B cell (primary cell): ENCODE results near the gene PALM3. TPM values are rescaled to one million over a fixed set of nuclear protein-coding genes. Genes with fewer than 3 reads are reported as not detected.

Experiments
- ATAC-seq: fragments of 200-7000 bp; cut with Tn5 transposase; one replicate; pipeline ENCODE4 v1.10.0; 2021; ENCODE audit warnings: low read depth, mild to moderate bottlenecking, moderate number of reproducible peaks, moderate library complexity
- CTCF ChIA-PET: fragments of 350-600 bp; sonication (Branson Sonifier 250); formaldehyde crosslinking; loops from one replicate; lab custom pipeline; 2021; ENCODE audit warnings: antibody characterized with exemption, inconsistent platforms; lab: Charles Lee
- POLR2A ChIA-PET: fragments of 350-600 bp; sonication (Branson Sonifier 250); formaldehyde crosslinking; loops from one replicate; lab custom pipeline; 2021; ENCODE audit warnings: antibody characterized with exemption; lab: Charles Lee
- DNase-seq: peaks from one replicate; pipeline ENCODE4 v3.0.0; 2013
- H2AFZ ChIP-seq: 2 replicates; pipeline ENCODE4 v1.6.1; 2012; ENCODE audit warnings: mild to moderate bottlenecking, low read depth, low read length; ENCODE audit not compliant: insufficient read depth, poor library complexity, severe bottlenecking
- H3K27ac ChIP-seq, 2 donors: 1 replicate in 1 of 2; 2 replicates in 1 of 2; pipeline ENCODE4 v1.5.1; 2012 to 2013; ENCODE audit warnings: low read length in 2 of 2, mild to moderate bottlenecking in 2 of 2, moderate library complexity in 1 of 2
- H3K27me3 ChIP-seq, 4 experiments: fragments of 200-600 bp in 1 of 4; sonication (generic) in 1 of 4; replicated peaks in 1 of 4; 1 replicate in 2 of 4; 2 replicates in 2 of 4; pipeline versions ENCODE4 v1.6.1 to v1.7.0; 2013 to 2016; ENCODE audit warnings: low read length in 3 of 4, mild to moderate bottlenecking in 2 of 4, mixed read lengths in 1 of 4, moderate library complexity in 1 of 4; ENCODE audit not compliant: insufficient read depth in 4 of 4, control insufficient read depth in 3 of 4; ENCODE audit errors: control extremely low read depth in 1 of 4
- H3K36me3 ChIP-seq, 2 experiments: replicated peaks in 1 of 2; 1 replicate in 1 of 2; 2 replicates in 1 of 2; pipeline versions ENCODE4 v1.6.1 to v1.7.1; 2013; ENCODE audit warnings: low read length in 1 of 2; ENCODE audit not compliant: insufficient read depth in 2 of 2, control insufficient read depth in 1 of 2; ENCODE audit errors: control extremely low read depth in 1 of 2, extremely low read depth in 1 of 2
- H3K4me1 ChIP-seq, 2 donors: fragments of 200-600 bp in 1 of 2; sonication (generic) in 1 of 2; 1 replicate in 1 of 2; 2 replicates in 1 of 2; pipeline versions ENCODE4 v1.5.1 to v1.6.1; 2013 to 2017; ENCODE audit warnings: low read length in 2 of 2; ENCODE audit not compliant: control insufficient read depth in 2 of 2, insufficient read depth in 2 of 2
- H3K4me2 ChIP-seq: replicated peaks from 2 replicates; pipeline ENCODE3; 2012; ENCODE audit warnings: mild to moderate bottlenecking, low read depth, low read length; ENCODE audit not compliant: poor library complexity, severe bottlenecking
- H3K4me3 ChIP-seq, 5 experiments: fragments of 200-600 bp in 1 of 5; sonication (generic) in 1 of 5; 1 replicate in 3 of 5; 2 replicates in 2 of 5; pipeline versions ENCODE4 v1.5.1 to v1.7.0; 2011 to 2016; ENCODE audit warnings: low read length in 4 of 5, mild to moderate bottlenecking in 4 of 5, low read depth in 2 of 5, control low read depth in 1 of 5, moderate library complexity in 1 of 5; ENCODE audit not compliant: insufficient read depth in 1 of 5; ENCODE audit errors: control extremely low read depth in 1 of 5, extremely low read depth in 1 of 5
- H3K79me2 ChIP-seq: fragments of 200-600 bp; sonication (generic); one replicate; pipeline ENCODE4 v1.6.0; 2016; ENCODE audit warnings: low read length; ENCODE audit not compliant: control insufficient read depth, insufficient read depth
- H3K9ac ChIP-seq: fragments of 200-600 bp; sonication (generic); 2 replicates; pipeline ENCODE4 v1.6.1; 2017; ENCODE audit warnings: mild to moderate bottlenecking, low read length, moderate library complexity
- H3K9me3 ChIP-seq, 3 donors: one replicate each; pipeline versions ENCODE4 v1.6.1 to v1.7.1; 2013; ENCODE audit warnings: low read length in 2 of 3; ENCODE audit not compliant: control insufficient read depth in 2 of 3, insufficient read depth in 1 of 3; ENCODE audit errors: control extremely low read depth in 1 of 3
- H4K20me1 ChIP-seq: 2 replicates; pipeline ENCODE4 v1.6.0; 2012; ENCODE audit warnings: mild to moderate bottlenecking, low read length; ENCODE audit not compliant: insufficient read depth, control insufficient read depth, poor library complexity, severe bottlenecking
- H3K27ac Mint-ChIP-seq: one replicate; pipeline ENCODE4 v1.8.0; 2021; ENCODE audit warnings: mixed read lengths
- H3K27me3 Mint-ChIP-seq: one replicate; pipeline ENCODE4 v1.8.0; 2021; ENCODE audit warnings: mixed read lengths
- H3K4me1 Mint-ChIP-seq: one replicate; pipeline ENCODE4 v1.8.0; 2021; ENCODE audit warnings: mixed read lengths
- H3K4me3 Mint-ChIP-seq: one replicate; pipeline ENCODE4 v1.8.0; 2021; ENCODE audit warnings: mixed read lengths
- H3K9me3 Mint-ChIP-seq: one replicate; pipeline ENCODE4 v1.8.0; 2022; ENCODE audit warnings: mixed read lengths; ENCODE audit not compliant: insufficient read depth
- CTCF ChIP-seq: fragments of 200-600 bp; IDR thresholded peaks from one replicate; pipeline ENCODE4 v1.8.0; 2022; ENCODE audit warnings: antibody characterized with exemption, mild to moderate bottlenecking
- EZH2 ChIP-seq: IDR thresholded peaks from 2 replicates; pipeline ENCODE4 v1.6.1; 2012; ENCODE audit warnings: borderline replicate concordance, low read depth, mild to moderate bottlenecking, moderate library complexity, low read length; ENCODE audit not compliant: insufficient read depth, poor library complexity, severe bottlenecking
- WGBS: methylation state at CpG from one replicate; pipeline ENCODE4 v1.1.5; 2013; ENCODE audit warnings: missing lambda C conversion rate; ENCODE audit not compliant: insufficient coverage; 5-methylcytosine and 5-hydroxymethylcytosine counted together
- intact Hi-C: fragments of 100-400 bp; cut with micrococcal nuclease; formaldehyde crosslinking; loops from one replicate; pipeline ENCODE4 v1.10.0; 2022
- polyA plus RNA-seq: library from polyadenylated mRNA; depleted of rRNA; stranded (reverse); fragments of >200 nt; gene quantifications from 2 replicates; pipeline ENCODE4 v1.2.3, GENCODE V29; 2012
- total RNA-seq, 2 donors: library from RNA; stranded (reverse); fragments of 120-200 nt in 1 of 2; gene quantifications; 1 replicate in 1 of 2; 2 replicates in 1 of 2; pipeline versions ENCODE4 v1.2.3 to v1.2.4, GENCODE V29; 2013 to 2022

PALM3 gene
- total and polyA plus RNA-seq, 2 donors (not counting 1 experiment from before 2014, with no cell fraction given) = not detected

GRCh38 chr19:14070268-14071050 is 8.6 kb upstream of the PALM3 start:
- no peak overlapping the region for H3K27ac Mint-ChIP-seq
- H3K4me1 Mint-ChIP-seq = peaks cover 26% of the 10 kb centered on the region
- CTCF ChIA-PET = interaction anchor here (0.6 to 6.8 kb wide), 14 partner anchors 11 to 657 kb away, joined by 3 to 92 read pairs (median 8); partner anchors contain the start of genes ASF1B, BRME1, CC2D1A and NANOS3
- no peaks in the 10 kb centered on the region for H3K9me3 Mint-ChIP-seq
- peaks cover 31 to 35% of the 10 kb centered on the region in 2 donors for H3K4me1 ChIP-seq
- peak overlapping the region; percentile 23 for H3K4me3 Mint-ChIP-seq
- H3K9me3 ChIP-seq = peaks cover 0 to 3% (median 0%) of the 10 kb centered on the region in 3 donors
- DNase-seq (peak; percentile 26), ATAC-seq (no peak)
- H2AFZ ChIP-seq = no peak overlapping the region
- no peaks in the 10 kb centered on the region for H3K36me3 ChIP-seq
- WGBS = 97% methylated on average over 43 of the region's 43 CpGs
- H4K20me1 ChIP-seq = no peaks in the 10 kb centered on the region
- H3K4me2 ChIP-seq = no peak overlapping the region
- peaks cover 0 to 18% (median 5%) of the 10 kb centered on the region in 4 experiments for H3K27me3 ChIP-seq
- H3K27ac ChIP-seq = no peak overlapping the region
- no peak for TF ChIP-seq CTCF
- TF ChIP-seq EZH2 = no peak
- H3K9ac ChIP-seq = no peak overlapping the region
- no peaks in the 10 kb centered on the region for H3K79me2 ChIP-seq
- peaks cover 8% of the 10 kb centered on the region for H3K27me3 Mint-ChIP-seq
- intact Hi-C loops = loop anchor here (5.0 kb wide), 1 partner anchor 118 kb away; the partner anchor contains the start of gene DCAF15
- POLR2A ChIA-PET = no interaction called here
- no peak overlapping the region for H3K4me3 ChIP-seq

DNA sequence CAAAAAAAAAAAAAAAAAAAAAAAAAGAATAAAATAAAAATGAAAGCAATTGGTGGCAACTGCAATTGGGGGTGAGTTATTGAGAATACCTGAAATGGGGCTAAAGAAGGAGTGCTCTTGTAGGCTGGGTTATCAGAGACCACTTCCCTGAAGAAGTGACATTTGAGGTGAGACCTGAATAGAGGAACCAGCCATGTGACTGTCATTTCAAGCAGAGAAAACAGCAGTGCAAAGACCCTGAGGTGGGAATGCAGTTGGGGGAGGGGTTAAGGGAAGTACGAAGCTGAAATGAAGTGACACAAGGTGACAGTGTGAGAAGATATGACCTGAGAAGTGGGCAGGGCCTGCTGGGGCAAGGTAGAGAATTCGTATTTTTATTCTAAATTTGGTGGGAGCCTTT is 4.3 kb upstream of the PALM3 start:
- peaks cover 0 to 3% (median 0%) of the 10 kb centered on the region in 3 donors for H3K9me3 ChIP-seq
- H3K9me3 Mint-ChIP-seq = no peaks in the 10 kb centered on the region
- H3K9ac ChIP-seq = no peak overlapping the region
- DNase-seq = no peak
- intact Hi-C loops = no loop called here
- no peak overlapping the region for H3K4me2 ChIP-seq
- no peaks in the 10 kb centered on the region for H3K79me2 ChIP-seq
- 56% methylated on average over 2 of the region's 2 CpGs for WGBS
- H3K27me3 Mint-ChIP-seq = peaks cover 8% of the 10 kb centered on the region
- no peak for ATAC-seq
- H3K4me3 Mint-ChIP-seq = no peak overlapping the region
- H2AFZ ChIP-seq = no peak overlapping the region
- H3K36me3 ChIP-seq = no peaks in the 10 kb centered on the region
- H3K4me1 ChIP-seq = no peaks in the 10 kb centered on the region
- no peak overlapping the region for H3K27ac Mint-ChIP-seq
- CTCF ChIA-PET = interaction anchor here (0.7 to 1.0 kb wide), 2 partner anchors 18 to 19 kb away, joined by 3 to 4 read pairs; no protein-coding TSS in a partner anchor
- TF ChIP-seq EZH2 (no peak), CTCF (no peak)
- POLR2A ChIA-PET = interaction anchor here (0.7 kb wide), 1 partner anchor 64 kb away, joined by 5 read pairs; no protein-coding TSS in a partner anchor
- H4K20me1 ChIP-seq = no peaks in the 10 kb centered on the region
- no peak overlapping the region for H3K27ac ChIP-seq
- H3K4me3 ChIP-seq = no peak overlapping the region
- H3K27me3 ChIP-seq = peaks cover 0 to 7% (median under 1%) of the 10 kb centered on the region in 4 experiments
- H3K4me1 Mint-ChIP-seq = no peaks in the 10 kb centered on the region
